CD4-positive, alpha-beta T cell treated with Interleukin-10 for 1 hour (primary cell): ENCODE measurements around the gene ANKRD30BL.
"Not testable (repeated sequence)": the region's sequence is repeated elsewhere in the genome, so short reads cannot be mapped to it uniquely, and the experiment has no call there.

ENCODE experiments used
- DNase-seq: peaks from one replicate; pipeline ENCODE4 v3.0.0-alpha.2; 2020

ANKRD30BL gene

GRCh38 chr2:132161161-132162124 lies at the start of gene ANKRD30BL:
Gene ANKRD30BL, minus strand, starts transcription at chr2:132161952. Its CDS starts 247 bp downstream, at chr2:132161705.
- not testable (repeated sequence) for DNase-seq

GRCh38 chr2:132202866-132203265 lies 41.1 kb upstream of the ANKRD30BL start:
- DNase-seq, result not testable (repeated sequence)

- DNase-seq, result not testable (repeated sequence)
Observed at GRCh38 chr2:132192854-132193253, 31.1 kb upstream of the ANKRD30BL start.

GRCh38 chr2:132167100-132167499 lies 5.3 kb upstream of the ANKRD30BL start:
- not testable (repeated sequence) for DNase-seq

GRCh38 chr2:132162125-132162660 lies 441 bp upstream of the ANKRD30BL start:
- not testable (repeated sequence) for DNase-seq

- peak; percentile 7 for DNase-seq
Observed at GRCh38 chr2:132146774-132147173, 15.0 kb downstream of the ANKRD30BL start.
